K562 (cell line): ENCODE measurements around the gene WWOX. TPM values are rescaled to one million over a fixed set of nuclear protein-coding genes. Genes with fewer than 3 reads are reported as not detected.

Source experiments
- CHD4 ChIP-seq: fragments of 200-600 bp; sonication (generic); IDR thresholded peaks from 3 replicates; pipeline ENCODE4 v1.6.1; 2012; ENCODE audit warnings: low read depth, mild to moderate bottlenecking, mixed read lengths, low read length, inconsistent platforms; ENCODE audit not compliant: insufficient read depth, insufficient replicate concordance, poor library complexity, severe bottlenecking
- MYBL2 ChIP-seq, 2 experiments: fragments of 450-650 bp in 1 of 2; sonication (generic) in 1 of 2; formaldehyde crosslinking in 1 of 2; IDR thresholded peaks; 2 replicates each; pipeline versions ENCODE4 v1.6.1 to v1.8.1; 2017 to 2022; ENCODE audit warnings: borderline replicate concordance in 1 of 2, inconsistent platforms in 1 of 2, low read depth in 1 of 2, mild to moderate bottlenecking in 1 of 2, missing genetic modification reagents in 1 of 2, moderate library complexity in 1 of 2
- POLR3G ChIP-seq: IDR thresholded peaks from 2 replicates; pipeline ENCODE4 v1.6.1; 2011; ENCODE audit not compliant: insufficient read length, insufficient replicate concordance; ENCODE audit errors: extremely low read depth
- RBFOX2 ChIP-seq: fragments of 200-400 bp; formaldehyde crosslinking; IDR thresholded peaks from 2 replicates; pipeline ENCODE4 v1.6.1; 2017; ENCODE audit warnings: low read depth, mild to moderate bottlenecking, low read length, moderate library complexity
- RBM17 ChIP-seq: fragments of 200-400 bp; formaldehyde crosslinking; IDR thresholded peaks from 2 replicates; pipeline ENCODE4 v1.6.1; 2017; ENCODE audit warnings: low read depth, mild to moderate bottlenecking, low read length, borderline replicate concordance
- RHOXF2B ChIP-seq: fragments of 250-450 bp; sonication (Bioruptor Pico); conservative IDR thresholded peaks from 2 replicates; pipeline ENCODE4 v1.5.1; 2021
- TGIF2 ChIP-seq: sonication (generic); formaldehyde crosslinking; IDR thresholded peaks from 2 replicates; pipeline ENCODE4 v1.8.1; 2022; ENCODE audit warnings: mild to moderate bottlenecking, missing genetic modification reagents, moderate library complexity
- TOE1 ChIP-seq, 2 experiments: fragments of 450-650 bp in 1 of 2; sonication (generic) in 1 of 2; formaldehyde crosslinking in 1 of 2; IDR thresholded peaks; 2 replicates each; pipeline versions ENCODE4 v1.7.1 to v1.8.0; 2016 to 2022; ENCODE audit warnings: borderline replicate concordance in 2 of 2, mild to moderate bottlenecking in 2 of 2, antibody characterized with exemption in 1 of 2, inconsistent platforms in 1 of 2, low read depth in 1 of 2, missing genetic modification reagents in 1 of 2, moderate library complexity in 1 of 2
- ZBTB40 ChIP-seq, 2 experiments: fragments of 450-650 bp in 1 of 2; sonication (generic) in 1 of 2; formaldehyde crosslinking in 1 of 2; IDR thresholded peaks; 2 replicates each; pipeline versions ENCODE4 v1.7.1 to v1.9.0; 2016 to 2022; ENCODE audit warnings: inconsistent platforms in 1 of 2, mild to moderate bottlenecking in 1 of 2, missing genetic modification reagents in 1 of 2
- ZNF3 ChIP-seq: fragments of 250-450 bp; sonication (Bioruptor Pico); IDR thresholded peaks from 2 replicates; pipeline ENCODE4 v1.5.0; 2021; ENCODE audit warnings: mild to moderate bottlenecking, moderate library complexity
- polyA plus RNA-seq, 8 experiments: library from polyadenylated mRNA; depleted of rRNA in 4 of 8; stranded (reverse) in 5 of 8; unstranded in 3 of 8; fragments of >200 nt; fragmentation: Nextera tagmentation in 2 of 8; fragmentation: Illumina TruSeq in 1 of 8; extraction: Ambion mirVana in 2 of 8; extraction: Trizol in 1 of 8; gene quantifications; 2 replicates each; pipeline versions ENCODE4 v1.2.1 to v1.2.3, GENCODE V29; 2011 to 2014; ENCODE audit warnings: inconsistent platforms in 1 of 8, missing spikeins in 1 of 8
- total RNA-seq, 7 experiments: library from RNA; depleted of rRNA in 6 of 7; stranded (reverse); fragments of >200 nt in 6 of 7; fragmentation: Illumina TruSeq in 2 of 7; extraction: Trizol in 2 of 7; gene quantifications; 2 replicates each; pipeline versions ENCODE4 v1.2.1 to v1.2.3, GENCODE V29; 2011 to 2021; ENCODE audit warnings: low replicate concordance in 1 of 7

WWOX gene
- total and polyA plus RNA-seq, 9 of the 15 experiments (the other 6 are each of a cell fraction or from before 2014, with no cell fraction given): 1.6 to 22.7 (median 8.1) TPM

GRCh38 chr16:78252757-78253156 lies 153.3 kb downstream of the WWOX start (continued):
- TF ChIP-seq ZBTB40 (IDR thresholded peaks at IDR 0.05) (no peak), ZBTB40 (CRISPR knock-in tag; IDR thresholded peaks at IDR 0.05) (no peak), ZNF3 (CRISPR knock-in tag) (no peak), TGIF2 (CRISPR knock-in tag) (no peak), RBFOX2 (no peak), RBM17 (no peak), POLR3G (no peak), MYBL2 (IDR thresholded peaks at IDR 0.05; ENCODE audit: low read depth) (no peak), MYBL2 (CRISPR knock-in tag; IDR thresholded peaks at IDR 0.05; ENCODE audit: borderline replicate concordance) (no peak), CHD4 (no peak), RHOXF2B (CRISPR knock-in tag) (no peak), TOE1 (IDR thresholded peaks at IDR 0.05; ENCODE audit: borderline replicate concordance) (no peak), TOE1 (CRISPR knock-in tag; IDR thresholded peaks at IDR 0.05; ENCODE audit: borderline replicate concordance, low read depth) (no peak)
